GM12872 (cell line): ENCODE measurements around the gene GALNT12.

Experiments used
- CTCF ChIP-seq: IDR thresholded peaks from 3 replicates; pipeline ENCODE4 v1.5.1; 2011; ENCODE audit warnings: low read depth, mild to moderate bottlenecking, low read length, moderate library complexity; ENCODE audit not compliant: insufficient read depth

Gene GALNT12

GRCh38 chr9:98819231-98819630 is 11.8 kb downstream of the GALNT12 start:
- no peak for TF ChIP-seq CTCF

DNA sequence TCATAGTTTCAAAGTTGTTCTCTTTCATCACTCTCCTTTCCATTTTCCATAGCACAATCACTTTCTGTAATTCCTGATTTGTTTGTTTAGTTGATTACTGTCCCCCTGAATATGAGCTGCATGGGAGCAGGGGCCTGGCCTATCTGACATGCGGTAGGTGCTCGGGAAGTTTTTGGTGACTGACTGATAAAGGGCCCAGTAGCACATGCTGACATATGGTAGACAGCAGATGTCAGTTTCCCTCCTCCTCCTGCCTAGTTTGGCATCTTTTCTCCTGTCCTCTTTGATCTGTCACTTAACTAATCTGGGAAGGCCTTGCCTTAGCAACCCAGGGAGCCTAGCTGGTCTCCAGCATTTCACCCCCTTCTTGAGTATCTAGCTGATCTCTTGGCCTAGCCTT is 14.4 kb downstream of the GALNT12 start:
- TF ChIP-seq CTCF: no peak

DNA sequence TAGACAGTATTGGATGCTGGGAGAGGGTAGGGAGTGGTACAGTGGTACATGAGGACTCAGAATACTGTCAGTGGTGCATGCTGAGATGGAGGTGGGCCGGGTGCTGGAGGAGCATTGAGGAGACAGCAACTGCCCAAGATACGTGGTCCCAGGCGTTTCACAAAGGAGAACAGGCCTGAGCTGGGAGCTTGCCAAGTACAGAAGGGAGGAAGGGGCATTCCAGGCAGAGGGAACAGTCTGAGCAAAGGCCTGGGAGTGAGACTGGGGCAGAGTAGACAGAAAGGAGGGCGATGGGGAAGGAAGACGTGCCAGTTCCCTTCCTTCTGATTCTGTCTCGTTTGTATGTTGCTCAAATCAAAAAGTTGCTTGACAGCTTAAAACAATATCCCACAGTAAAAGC is 15.2 kb downstream of the GALNT12 start:
- TF ChIP-seq CTCF: no peak

DNA sequence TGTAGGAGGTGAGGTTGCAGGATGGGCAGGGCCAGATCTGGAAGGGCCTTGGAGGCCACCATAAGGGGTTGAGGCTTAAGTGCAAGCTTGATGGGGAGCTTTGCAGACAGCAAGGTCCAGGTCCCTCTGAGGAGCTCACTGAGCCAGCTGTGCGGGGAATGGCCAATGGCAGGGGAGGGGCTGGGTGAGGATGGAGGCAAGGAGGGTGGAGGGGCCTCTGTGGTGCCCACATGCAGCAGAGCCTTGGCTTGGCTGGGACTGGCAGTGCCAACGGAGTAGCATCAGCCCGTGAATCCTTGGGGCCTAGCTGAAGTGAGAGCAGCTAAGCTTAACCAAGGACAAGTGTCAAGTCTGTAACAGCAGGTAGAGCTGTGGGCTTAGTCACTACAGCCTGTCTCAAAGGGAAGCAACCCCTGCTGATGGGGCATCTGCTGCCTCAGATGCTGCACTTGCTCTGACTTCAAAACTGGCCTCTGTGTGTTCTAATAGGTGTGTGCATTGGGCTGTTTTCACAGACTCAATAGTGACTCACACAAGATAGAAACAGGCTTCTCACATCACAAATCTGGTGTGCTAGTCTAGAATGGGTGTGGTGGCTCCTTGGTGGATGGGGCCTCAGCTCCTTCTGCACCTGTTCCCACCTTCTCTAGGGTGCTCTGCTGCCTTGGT is 16.3 kb downstream of the GALNT12 start:
- no peak for TF ChIP-seq CTCF

DNA sequence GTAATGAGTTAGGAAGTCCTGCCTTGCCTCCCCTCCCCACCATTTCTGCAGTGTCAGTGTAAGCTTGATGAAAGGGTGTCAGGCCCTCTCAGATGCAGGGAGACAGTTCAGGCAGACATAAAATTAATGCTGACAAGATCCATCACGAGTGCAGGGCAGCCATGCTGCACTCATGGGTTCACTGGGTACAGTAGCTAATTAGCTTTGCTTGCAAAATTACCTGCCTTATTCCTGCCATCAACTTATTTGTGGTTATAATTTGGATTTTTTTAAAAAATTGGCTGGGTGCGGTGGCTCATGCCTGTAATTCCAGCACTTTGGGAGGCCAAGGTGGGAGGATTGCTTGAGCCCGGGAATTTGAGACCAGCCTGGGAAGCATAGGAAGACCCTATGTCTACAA is 17.9 kb downstream of the GALNT12 start:
- no peak for TF ChIP-seq CTCF

DNA sequence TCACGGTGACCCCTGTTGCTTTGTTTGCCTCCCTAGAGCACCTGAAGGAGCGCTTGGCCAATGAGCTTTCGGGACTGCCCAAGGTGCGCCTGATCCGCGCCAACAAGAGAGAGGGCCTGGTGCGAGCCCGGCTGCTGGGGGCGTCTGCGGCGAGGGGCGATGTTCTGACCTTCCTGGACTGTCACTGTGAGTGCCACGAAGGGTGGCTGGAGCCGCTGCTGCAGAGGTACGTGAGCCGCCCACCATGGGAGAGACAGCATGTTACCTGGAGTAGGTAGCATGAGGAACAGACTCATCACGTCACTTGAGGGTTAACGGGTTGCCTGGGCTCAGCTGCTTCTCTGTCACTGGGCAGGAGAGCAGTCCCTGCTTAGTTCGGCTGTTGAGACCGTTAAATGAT is 19.2 kb downstream of the GALNT12 start:
- no peak for TF ChIP-seq CTCF

GRCh38 chr9:98829766-98830165 is 22.3 kb downstream of the GALNT12 start:
- no peak for TF ChIP-seq CTCF
